MM.1S (cell line): ENCODE results near the gene FLAD1.

Source experiments
- DNase-seq: peaks from one replicate; pipeline ENCODE4 v3.0.0-alpha.2; 2015
- H2AFZ ChIP-seq: fragments of 300-600 bp; sonication (generic); 2 replicates; pipeline ENCODE4 v1.6.0; 2016; ENCODE audit warnings: antibody characterized with exemption, low read length
- H3F3A ChIP-seq: fragments of 300-600 bp; sonication (generic); 2 replicates; pipeline ENCODE4 v1.6.1; 2016; ENCODE audit warnings: mild to moderate bottlenecking, antibody characterized with exemption, low read length, moderate library complexity, mixed read lengths; ENCODE audit not compliant: insufficient read depth
- H3K27ac ChIP-seq: fragments of 300-600 bp; sonication (generic); 2 replicates; pipeline ENCODE4 v1.5.1; 2016; ENCODE audit warnings: mild to moderate bottlenecking, low read length
- H3K27me3 ChIP-seq: fragments of 300-600 bp; sonication (generic); replicated peaks from 2 replicates; pipeline ENCODE4 v1.6.0; 2016; ENCODE audit warnings: low read length; ENCODE audit not compliant: insufficient read depth
- H3K36me3 ChIP-seq: fragments of 300-600 bp; sonication (generic); replicated peaks from 2 replicates; pipeline ENCODE4 v1.6.1; 2016; ENCODE audit warnings: mild to moderate bottlenecking, low read length, mixed read lengths; ENCODE audit not compliant: insufficient read depth
- H3K4me1 ChIP-seq: fragments of 300-600 bp; sonication (generic); 2 replicates; pipeline ENCODE4 v1.6.1; 2016; ENCODE audit warnings: low read length, mixed read lengths
- H3K4me2 ChIP-seq: fragments of 300-600 bp; sonication (generic); 2 replicates; pipeline ENCODE4 v1.6.0; 2016; ENCODE audit warnings: low read depth, low read length
- H3K4me3 ChIP-seq: fragments of 300-600 bp; sonication (generic); 2 replicates; pipeline ENCODE4 v1.5.1; 2016; ENCODE audit warnings: low read length, mixed read lengths
- H3K79me2 ChIP-seq: fragments of 300-600 bp; sonication (generic); 2 replicates; pipeline ENCODE4 v1.6.1; 2016; ENCODE audit warnings: mixed run types, low read length, mixed read lengths
- H3K9ac ChIP-seq: fragments of 300-600 bp; sonication (generic); 2 replicates; pipeline ENCODE4 v1.6.1; 2016; ENCODE audit warnings: low read length, mixed read lengths
- H3K9me2 ChIP-seq: fragments of 300-600 bp; sonication (generic); replicated peaks from 2 replicates; pipeline ENCODE4 v1.6.1; 2016; ENCODE audit warnings: mild to moderate bottlenecking, low read length, mixed read lengths; ENCODE audit not compliant: insufficient read depth
- H3K9me3 ChIP-seq: fragments of 300-600 bp; sonication (generic); replicated peaks from 2 replicates; pipeline ENCODE4 v1.6.1; 2016; ENCODE audit warnings: mild to moderate bottlenecking, low read length, mixed read lengths; ENCODE audit not compliant: insufficient read depth
- H4K20me1 ChIP-seq: fragments of 300-600 bp; sonication (generic); 2 replicates; pipeline ENCODE4 v1.6.1; 2016; ENCODE audit warnings: mild to moderate bottlenecking, low read length, moderate library complexity, mixed read lengths; ENCODE audit not compliant: insufficient read depth
- CTCF ChIP-seq: fragments of 300-600 bp; sonication (generic); IDR thresholded peaks from 2 replicates; pipeline ENCODE4 v1.5.1; 2016; ENCODE audit warnings: antibody characterized with exemption, low read length, mixed read lengths
- EZH2 ChIP-seq: fragments of 300-600 bp; sonication (generic); optimal IDR thresholded peaks from 2 replicates; pipeline ENCODE3; 2017; ENCODE audit warnings: low read depth, mild to moderate bottlenecking, antibody characterized with exemption, low read length, mixed read lengths
- EZH2phosphoT487 ChIP-seq: fragments of 300-600 bp; sonication (generic); IDR thresholded peaks from 2 replicates; pipeline ENCODE4 v1.6.1; 2018; ENCODE audit warnings: antibody characterized with exemption, low read length

The FLAD1 gene

GRCh38 chr1:154982897-154983648, at the start of gene FLAD1:
Gene FLAD1 (plus strand): TSS chr1:154983344. CDS start chr1:154983695, 351 bp downstream.
- Histone ChIP-seq H3K79me2 (peaks cover 87% of the 10 kb centered on the region), H3K4me2 (peak within 1 kb of the TSS; percentile 92), H3K4me3 (peak within 1 kb of the TSS; percentile 86), H3K4me1 (peaks cover 5% of the 10 kb centered on the region; the same call in 1 of the 2 replicates), H3K27ac (peak within 1 kb of the TSS; percentile 56), H3K9ac (peak within 1 kb of the TSS; percentile 79), H3K9me3 (no peaks in the 10 kb centered on the region), H3K9me2 (no peaks in the 10 kb centered on the region), H3K27me3 (no peaks in the 10 kb centered on the region), H3K36me3 (peaks cover 14% of the 10 kb centered on the region), H4K20me1 (no peaks in the 10 kb centered on the region), H2AFZ (peak within 1 kb of the TSS; percentile 57), H3F3A (peaks cover 34% of the 10 kb centered on the region)
- DNase-seq, result peak; percentile 100
- TF ChIP-seq EZH2 (no peak), CTCF (no peak), EZH2phosphoT487 (no peak)

- peaks cover 27% of the 10 kb centered on the region for H3K4me1 ChIP-seq
- H3K9me2 ChIP-seq, result no peaks in the 10 kb centered on the region
- peaks cover 27% of the 10 kb centered on the region for H3K79me2 ChIP-seq
- H3K27ac ChIP-seq, result no peak overlapping the region
- peaks cover 31% of the 10 kb centered on the region for H3F3A ChIP-seq
- H3K9ac ChIP-seq, result no peak overlapping the region
- H4K20me1 ChIP-seq, result no peaks in the 10 kb centered on the region
- no peak overlapping the region for H2AFZ ChIP-seq
- no peaks in the 10 kb centered on the region for H3K9me3 ChIP-seq
- TF ChIP-seq CTCF (no peak), EZH2phosphoT487 (no peak), EZH2 (no peak)
- H3K27me3 ChIP-seq, result no peaks in the 10 kb centered on the region
- H3K4me2 ChIP-seq, result no peak overlapping the region
- no peak for DNase-seq
- H3K4me3 ChIP-seq, result no peak overlapping the region
- H3K36me3 ChIP-seq, result no peaks in the 10 kb centered on the region
Measured at GRCh38 chr1:154934358-154934948, 48.7 kb upstream of the FLAD1 start.

- TF ChIP-seq CTCF (no peak), EZH2 (no peak), EZH2phosphoT487 (no peak)
- no peaks in the 10 kb centered on the region for H3K36me3 ChIP-seq
- no peaks in the 10 kb centered on the region for H3K9me3 ChIP-seq
- no peak for DNase-seq
- peak overlapping the region; percentile 92 for H3K4me2 ChIP-seq
- peak overlapping the region; percentile 91 for H3K27ac ChIP-seq
- H3K9me2 ChIP-seq, result no peaks in the 10 kb centered on the region
- no peaks in the 10 kb centered on the region for H3K27me3 ChIP-seq
- peaks cover 38% of the 10 kb centered on the region for H3K4me1 ChIP-seq
- H2AFZ ChIP-seq, result peak overlapping the region; percentile 67
- H3K4me3 ChIP-seq, result peak overlapping the region; percentile 68
- H3K79me2 ChIP-seq, result peaks cover 31% of the 10 kb centered on the region
- H4K20me1 ChIP-seq, result no peaks in the 10 kb centered on the region
- H3F3A ChIP-seq, result peaks cover 37% of the 10 kb centered on the region
- H3K9ac ChIP-seq, result peak overlapping the region; percentile 94
Measured at GRCh38 chr1:154935749-154936554, 47.2 kb upstream of the FLAD1 start.
